Raji (cell line): ENCODE data around the gene RUNX1.

Experiments
- POLR2A ChIP-seq: IDR thresholded peaks from 2 replicates; pipeline ENCODE4 v1.6.1; 2011; ENCODE audit warnings: low read depth, low read length, control low read depth; ENCODE audit not compliant: insufficient read depth

Gene RUNX1

GRCh38 chr21:35046263-35046624 is 2.9 kb downstream of the RUNX1 start:
- no peak for TF ChIP-seq POLR2A

GRCh38 chr21:35045542-35046262 is 3.4 kb downstream of the RUNX1 start:
- TF ChIP-seq POLR2A = no peak

- TF ChIP-seq POLR2A = no peak
These were observed 4.1 kb downstream of the RUNX1 start for GRCh38 chr21:35044770-35045541.

GRCh38 chr21:35044128-35044527 is 5.0 kb downstream of the RUNX1 start:
- no peak for TF ChIP-seq POLR2A

GRCh38 chr21:35043549-35043948 is 5.6 kb downstream of the RUNX1 start:
- no peak for TF ChIP-seq POLR2A

- no peak for TF ChIP-seq POLR2A
These were observed 6.3 kb downstream of the RUNX1 start for GRCh38 chr21:35042836-35043235.

GRCh38 chr21:35041881-35042280 is 7.2 kb downstream of the RUNX1 start:
- no peak for TF ChIP-seq POLR2A

GRCh38 chr21:35041122-35041521 is 8.0 kb downstream of the RUNX1 start:
- no peak for TF ChIP-seq POLR2A

- TF ChIP-seq POLR2A = no peak
These were observed 9.4 kb downstream of the RUNX1 start for GRCh38 chr21:35039595-35040289.

DNA sequence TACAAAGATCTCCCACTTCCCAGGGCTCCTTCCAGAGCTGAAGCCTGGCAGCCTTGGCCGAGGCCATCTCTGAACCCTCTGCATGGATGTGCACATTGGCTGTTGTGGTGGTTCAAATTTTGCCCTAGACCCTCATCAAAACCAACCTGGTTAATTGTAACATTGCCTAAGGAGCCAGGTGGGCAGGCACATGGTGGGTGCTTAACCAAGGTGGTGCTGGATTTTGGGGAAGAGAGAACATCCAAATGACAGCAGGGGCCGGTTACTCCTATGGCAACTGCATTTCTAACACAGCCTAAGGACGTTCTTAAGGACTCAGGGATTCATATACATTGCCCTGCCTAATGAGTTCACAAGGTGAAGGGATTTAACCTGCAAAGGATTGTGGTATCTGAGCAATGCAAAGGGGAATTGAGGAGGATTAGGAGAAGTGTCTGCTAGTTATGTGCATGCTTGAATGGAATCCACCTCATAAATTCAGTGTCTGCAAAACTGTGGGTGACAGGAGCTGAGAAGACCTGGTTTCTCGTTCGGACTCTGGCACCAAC is 10.3 kb downstream of the RUNX1 start:
- TF ChIP-seq POLR2A = no peak

DNA sequence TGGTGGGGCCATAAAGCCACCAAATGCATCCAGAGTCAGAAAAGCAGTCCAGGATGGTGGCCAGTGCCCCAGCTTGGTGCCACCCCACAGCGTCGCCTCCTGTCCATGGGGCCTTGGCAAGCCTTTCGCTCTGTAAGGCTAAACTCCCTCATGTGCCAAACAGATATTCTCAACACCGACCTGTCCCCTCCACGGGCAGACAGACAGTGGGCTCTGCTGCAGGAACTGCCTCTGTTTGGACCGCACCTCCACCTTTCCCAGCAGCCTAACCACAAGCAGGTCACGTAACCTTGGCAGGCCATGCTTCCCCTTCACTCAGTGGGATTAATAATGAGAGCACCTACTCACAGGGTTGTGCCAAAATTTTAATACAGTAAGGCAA is 11.7 kb downstream of the RUNX1 start:
- no peak for TF ChIP-seq POLR2A

- no peak for TF ChIP-seq POLR2A
These were observed 12.4 kb downstream of the RUNX1 start for GRCh38 chr21:35036465-35037383.

DNA sequence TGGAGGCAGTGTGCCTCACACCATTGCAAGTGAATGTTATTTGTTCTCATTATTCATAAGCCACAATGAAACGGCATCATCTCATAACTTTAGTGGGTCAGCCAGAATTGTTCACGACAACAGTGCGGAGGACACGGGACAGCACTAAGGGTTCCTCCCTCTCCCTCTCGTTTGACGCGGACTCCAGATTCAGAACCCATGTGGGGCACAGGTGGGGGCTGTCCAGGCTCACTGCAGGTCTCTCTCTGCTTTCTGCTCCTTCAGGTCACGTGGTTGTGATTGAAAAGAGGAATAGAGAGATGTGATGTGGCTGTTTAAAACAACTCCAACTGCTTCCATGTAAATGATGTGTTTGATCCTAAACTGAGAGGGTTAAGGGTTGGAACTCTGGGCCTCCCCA is 13.5 kb downstream of the RUNX1 start:
- no peak for TF ChIP-seq POLR2A

DNA sequence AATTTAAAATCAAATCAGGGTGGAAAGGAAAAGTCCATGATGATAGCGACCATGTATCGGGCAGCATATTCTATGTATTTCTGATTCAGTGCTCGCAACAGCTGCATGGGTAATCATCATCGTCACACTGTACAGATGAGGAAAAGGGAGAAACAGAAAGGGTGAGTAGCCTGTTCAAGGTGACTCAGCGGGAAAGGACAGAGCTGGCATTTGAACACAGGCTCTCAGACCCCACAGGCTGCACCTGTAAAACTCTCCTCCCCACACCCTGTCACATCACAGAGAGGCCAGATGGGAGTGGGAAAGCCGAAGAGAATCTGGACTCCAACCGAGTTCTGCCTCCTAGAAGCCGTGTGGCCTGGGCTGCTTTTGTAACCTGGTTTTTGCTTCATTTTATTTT is 14.0 kb downstream of the RUNX1 start:
- TF ChIP-seq POLR2A = no peak
